NCI-H1417 treated with DMSO at 0.1 percent for 48 hours (cell line): ENCODE data around the gene CALHM1.

Source experiments
- DNase-seq: peaks from one replicate; lab custom pipeline; 2025; lab: John Stamatoyannopoulos, UW

The CALHM1 gene

DNA sequence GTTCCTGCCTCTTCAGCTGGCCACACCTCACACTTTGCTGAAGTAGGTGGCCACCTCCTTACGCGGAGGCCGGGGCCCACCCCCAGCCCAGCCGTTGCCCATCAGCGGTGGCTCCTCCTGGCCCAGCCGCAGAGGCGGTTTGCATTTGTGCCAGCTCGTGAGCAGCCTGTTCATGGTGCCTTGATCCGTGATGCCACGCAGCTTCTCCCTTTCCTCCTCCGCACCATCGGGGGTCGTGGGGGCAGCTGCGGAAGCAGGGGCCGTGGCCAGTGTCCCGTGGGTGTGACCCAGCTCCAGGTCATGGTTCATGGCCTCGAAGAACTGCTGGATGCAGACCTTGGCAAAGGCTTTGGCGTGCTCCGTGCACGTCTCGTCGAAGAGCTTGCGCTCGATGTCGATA, 3.5 kb downstream of the CALHM1 start:
- no peak for DNase-seq

DNA sequence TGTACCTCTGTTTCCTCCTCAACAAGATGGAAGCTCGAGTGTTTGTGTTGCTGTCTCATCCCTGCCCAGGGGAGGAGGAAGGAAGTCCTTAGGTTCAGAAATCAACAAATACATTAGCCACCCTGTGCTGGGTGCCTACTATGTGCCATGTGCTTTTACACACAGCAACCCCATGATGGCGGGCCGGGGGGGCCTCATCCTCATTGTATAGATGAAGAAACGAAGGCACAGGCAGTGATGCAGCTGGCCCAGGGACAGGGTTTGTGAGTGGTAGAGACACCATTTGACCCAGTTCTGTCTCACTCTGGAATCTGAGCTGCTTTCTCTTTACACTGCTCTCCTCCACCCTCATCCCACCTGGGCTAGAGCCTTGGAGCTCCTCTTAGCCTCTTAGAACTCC, 4.7 kb downstream of the CALHM1 start:
- no peak for DNase-seq

DNA sequence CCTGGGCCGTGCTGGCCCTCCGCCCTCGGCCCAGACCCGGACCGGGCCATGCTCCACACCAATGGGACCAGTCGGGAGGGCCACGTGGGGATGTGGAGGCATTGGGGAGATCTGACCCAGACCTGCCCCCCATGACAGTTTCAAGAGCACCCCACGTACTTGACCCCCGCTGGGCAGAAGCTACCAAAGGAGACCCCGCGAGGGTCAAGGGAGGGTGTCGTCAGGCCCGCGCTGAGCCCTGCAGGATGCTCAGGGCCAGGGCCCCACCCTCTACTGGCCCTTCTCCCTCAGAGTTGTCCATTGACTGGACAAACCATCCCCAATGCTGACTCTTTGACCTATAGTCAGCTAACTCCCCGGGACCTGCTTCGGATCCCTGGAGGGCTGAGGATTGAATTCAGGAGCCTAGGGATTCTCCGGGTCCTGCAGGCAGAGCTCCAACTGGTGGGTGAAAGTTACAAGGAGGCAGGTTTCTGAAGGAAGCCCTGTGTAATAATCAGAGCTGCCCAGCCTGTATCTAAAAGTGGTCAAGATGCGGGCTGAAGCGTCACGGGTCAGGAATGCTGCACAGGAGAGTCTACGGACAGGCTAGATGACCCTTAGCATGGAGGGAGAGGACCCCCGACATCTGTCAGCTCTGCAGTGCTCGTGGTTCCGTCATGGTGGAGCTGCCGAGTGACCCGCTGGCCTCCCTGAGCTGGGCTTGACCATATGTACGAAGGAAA, 6.0 kb downstream of the CALHM1 start:
- no peak for DNase-seq

DNA sequence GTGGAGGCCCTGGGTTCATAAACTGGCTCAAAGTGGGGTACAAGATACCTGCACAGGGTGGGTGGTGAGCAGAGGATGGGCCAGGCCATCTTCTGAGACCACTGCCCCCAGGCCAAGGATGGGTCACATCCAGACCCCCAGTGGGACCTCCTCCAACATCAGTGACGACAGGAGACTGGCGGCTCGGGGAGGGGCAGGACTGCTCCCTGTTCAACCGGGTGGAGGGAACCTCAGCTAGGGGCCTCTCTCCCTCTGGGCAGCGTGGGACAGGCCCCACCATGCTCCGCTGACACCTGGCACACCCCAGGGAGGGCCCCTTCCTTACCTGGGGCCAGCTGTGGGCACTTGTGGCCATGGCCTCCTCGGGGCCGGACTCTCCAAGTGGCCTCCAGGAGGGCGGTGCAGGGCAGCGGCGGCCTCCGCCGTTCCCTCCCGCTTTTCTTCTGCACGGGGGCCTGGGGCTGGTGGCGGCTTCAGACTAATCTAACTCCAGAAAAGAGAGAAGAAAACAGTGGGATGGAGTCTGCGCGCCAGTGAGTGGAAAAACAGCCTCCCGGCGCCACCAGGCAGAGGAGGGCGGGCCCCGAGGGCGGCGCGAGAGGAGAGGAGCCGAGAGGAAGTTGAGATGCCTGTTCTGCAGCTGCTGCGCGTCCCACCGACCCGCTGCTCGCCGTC, 6.7 kb downstream of the CALHM1 start, which contains the start of gene CALHM2:
TSS of gene CALHM2 (minus strand) at position 540 of the 675 bp plus-strand sequence. CDS start 2,429 bp downstream, outside the sequence.
- DNase-seq, result no peak

DNA sequence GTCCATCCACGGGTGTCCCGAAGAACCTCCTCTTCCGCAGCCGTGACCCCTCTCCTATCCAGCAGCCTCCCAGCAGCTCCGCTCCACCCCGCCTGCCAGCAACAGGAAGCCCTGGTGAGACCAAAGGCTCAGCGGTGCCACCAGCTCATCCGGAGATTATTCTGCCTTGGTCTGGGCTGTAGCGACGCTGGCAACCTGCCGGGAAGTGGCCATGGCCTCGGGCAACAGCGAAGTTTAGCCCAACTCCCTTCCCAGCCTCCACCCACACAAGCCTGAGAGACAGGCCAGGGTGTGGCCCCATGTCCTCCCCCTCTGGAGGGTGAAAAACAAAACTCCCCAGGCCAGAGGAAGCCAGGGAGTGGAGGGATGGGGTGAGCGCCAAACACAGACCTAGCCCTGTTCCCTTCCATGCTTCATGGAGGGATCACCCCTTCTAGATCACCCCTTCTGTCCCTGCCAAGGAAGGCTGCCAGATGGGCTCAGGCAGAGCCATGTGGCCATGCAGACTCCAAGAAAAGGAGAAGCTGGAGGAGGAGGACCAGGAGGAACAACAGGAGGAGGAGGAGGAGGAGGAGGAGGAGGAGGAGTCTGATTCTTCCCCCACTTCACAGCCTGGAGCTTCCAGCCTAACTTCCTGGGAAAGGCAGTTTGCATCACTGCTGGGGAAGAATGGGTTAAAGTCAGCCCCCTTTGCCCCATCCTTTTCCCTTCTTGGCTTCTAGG, 7.4 kb downstream of the CALHM1 start:
- no peak for DNase-seq

DNA sequence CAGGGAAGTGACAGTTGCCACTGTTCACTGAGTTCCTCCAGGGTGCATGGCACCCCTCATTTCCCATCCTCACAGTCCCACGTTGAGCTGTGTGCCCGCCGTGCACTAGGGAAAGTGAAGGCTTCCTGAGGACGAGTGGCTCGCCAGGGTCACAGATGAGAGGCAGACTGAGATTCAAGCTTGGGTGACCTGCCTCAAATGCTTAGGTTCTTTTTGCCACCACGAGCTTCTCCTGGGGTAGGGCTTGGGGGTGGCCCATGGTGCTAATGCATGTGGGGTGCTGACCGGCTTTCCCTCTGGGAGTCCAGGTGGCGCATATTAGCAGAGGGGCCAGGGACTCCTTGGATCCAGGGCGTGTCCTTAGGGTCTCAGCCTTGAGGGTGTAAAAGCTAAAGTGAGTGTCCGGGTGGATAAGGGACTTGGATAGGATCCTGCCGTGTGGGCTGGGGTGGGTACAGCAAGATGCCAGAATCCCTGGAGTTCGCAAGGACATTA, 8.5 kb downstream of the CALHM1 start:
- DNase-seq, result no peak

DNA sequence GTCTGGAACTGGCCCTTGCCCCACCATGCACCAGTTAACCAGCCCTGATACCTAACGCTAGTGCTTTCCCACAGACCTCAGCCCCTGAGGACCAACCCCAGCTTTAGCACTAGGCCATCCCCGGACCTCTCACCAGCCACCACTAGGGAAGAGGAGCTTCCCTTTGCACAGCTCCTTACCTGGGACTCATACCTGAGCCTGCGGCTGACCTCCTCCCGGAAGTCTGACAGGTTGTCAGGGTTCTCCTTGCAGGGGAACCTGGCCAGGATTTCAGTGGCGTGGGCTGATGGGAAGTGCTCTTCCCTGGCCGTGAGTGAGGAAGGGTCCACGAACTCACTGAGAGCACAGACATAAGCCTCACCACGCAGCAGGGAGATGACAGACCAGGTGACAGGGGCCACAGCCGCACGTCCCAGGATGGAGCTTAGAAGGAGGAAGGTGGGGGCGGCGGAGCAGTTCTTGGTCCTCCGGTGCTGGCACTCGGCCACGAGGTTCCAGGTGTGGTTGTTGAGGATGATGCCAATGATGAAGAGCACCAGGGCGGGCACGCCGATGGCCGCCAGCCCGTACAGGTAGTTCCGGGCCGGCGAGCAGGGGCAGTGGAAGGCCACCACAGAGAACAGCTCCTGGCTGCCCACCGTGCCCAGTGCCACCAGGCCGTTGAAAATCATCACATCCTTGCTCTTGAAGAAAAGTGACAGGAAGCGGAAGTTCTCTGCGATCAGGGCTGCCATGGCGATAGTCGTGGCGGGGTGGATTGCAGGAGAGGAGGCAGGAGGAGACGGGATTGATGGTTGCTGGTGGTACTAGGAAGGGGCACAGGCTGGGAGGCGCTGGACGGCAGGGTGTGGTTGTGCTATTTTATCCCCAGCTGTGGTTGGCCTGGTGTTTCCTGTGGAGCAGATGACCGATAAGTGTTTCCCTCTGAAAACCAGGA, 9.2 kb downstream of the CALHM1 start:
- DNase-seq, result no peak

DNA sequence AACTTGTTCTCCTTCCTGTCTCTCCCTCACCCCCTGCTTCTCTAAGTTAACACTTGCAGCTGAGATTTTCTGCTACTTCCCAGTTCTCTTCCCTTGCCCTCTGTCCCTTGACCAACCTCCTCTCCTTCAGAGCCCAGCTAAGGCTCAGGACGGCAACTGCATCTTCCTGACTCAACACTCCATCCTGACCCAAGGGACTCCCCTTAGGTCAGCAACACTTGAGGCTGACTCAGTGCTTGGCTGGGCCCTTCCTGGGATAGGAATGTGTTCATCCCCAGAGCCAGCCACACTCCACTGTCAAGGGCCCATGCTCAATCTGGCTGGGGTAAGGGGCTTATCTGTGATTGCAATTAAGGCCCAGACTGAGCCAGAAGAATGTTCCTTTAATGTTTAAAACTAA, 10.0 kb downstream of the CALHM1 start:
- DNase-seq, result no peak

DNA sequence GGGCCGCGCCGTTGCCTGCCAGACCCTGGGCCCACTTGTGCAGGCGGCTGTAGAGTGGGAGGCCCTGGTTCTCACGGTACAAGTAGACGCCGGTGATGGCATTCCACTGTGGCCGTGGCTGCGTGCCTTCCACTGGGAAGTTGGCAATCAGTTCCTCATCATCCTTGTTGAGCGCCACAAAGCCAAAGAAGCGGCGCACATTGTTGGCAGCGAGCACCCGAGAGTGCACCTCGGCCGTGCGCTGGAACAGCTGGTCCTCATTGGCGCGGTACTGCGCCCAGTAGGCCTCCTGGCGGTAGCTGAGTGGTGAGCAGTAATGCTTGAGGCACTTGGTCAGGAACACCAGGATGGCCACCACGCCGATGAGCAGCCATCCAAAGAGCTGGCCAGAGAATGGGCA, 11.5 kb downstream of the CALHM1 start:
- DNase-seq, result no peak

DNA sequence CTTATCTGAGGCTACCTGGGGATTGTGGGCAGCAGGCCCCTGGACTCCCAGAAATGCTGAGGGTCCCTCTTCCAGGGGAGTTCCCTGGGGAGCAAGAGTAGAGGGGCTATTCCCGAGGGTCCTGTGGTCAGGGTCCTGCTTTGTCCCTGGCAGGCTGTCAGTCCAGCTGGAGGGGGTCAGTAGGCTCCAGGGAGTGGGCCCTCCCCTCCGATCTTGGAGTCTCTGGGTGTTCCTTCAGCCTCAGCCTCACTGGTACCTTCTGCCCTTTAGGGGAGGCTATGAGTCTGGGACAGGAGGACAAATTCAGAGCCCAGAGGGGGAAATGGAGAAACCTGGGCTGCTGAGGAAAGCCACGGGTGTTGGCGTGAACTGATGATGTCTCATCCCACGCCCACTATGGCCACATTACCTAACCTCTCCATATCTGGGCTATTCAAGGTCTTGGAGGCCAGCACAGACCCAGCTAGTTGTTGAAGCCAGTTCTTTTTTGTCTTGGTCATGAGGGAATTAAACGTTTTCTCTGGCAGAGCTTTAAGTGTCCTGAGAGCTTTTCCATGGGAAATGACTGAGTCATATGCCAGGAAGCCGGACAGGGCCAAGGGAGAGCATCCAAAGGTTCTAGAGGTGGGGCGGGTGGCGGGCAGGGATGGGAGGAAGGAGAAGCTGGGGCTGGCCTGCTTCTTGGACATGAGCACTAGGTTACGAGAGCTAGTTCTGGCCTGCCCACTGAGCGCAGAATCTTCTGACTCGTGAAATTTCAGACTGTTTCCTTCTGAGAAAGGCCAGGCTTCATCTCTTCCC, 12.7 kb downstream of the CALHM1 start:
- no peak for DNase-seq

DNA sequence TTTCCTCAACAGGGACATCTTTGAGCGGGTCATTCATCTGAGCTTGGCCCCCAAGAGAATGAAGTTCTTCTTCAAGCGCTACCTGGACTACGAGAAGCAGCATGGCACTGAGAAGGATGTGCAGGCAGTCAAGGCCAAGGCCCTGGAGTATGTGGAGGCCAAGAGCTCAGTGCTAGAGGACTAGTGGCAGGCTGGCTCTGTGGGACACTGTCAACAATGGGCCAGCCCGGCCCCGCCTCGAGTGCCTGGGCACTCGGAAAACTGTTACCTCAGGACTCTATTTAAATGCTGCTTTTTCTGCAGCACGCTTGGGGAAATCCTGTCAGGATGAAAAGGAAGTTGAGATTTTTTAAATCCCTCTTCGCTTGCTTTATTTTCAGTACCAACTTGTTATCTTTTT, 13.3 kb downstream of the CALHM1 start:
- no peak for DNase-seq

DNA sequence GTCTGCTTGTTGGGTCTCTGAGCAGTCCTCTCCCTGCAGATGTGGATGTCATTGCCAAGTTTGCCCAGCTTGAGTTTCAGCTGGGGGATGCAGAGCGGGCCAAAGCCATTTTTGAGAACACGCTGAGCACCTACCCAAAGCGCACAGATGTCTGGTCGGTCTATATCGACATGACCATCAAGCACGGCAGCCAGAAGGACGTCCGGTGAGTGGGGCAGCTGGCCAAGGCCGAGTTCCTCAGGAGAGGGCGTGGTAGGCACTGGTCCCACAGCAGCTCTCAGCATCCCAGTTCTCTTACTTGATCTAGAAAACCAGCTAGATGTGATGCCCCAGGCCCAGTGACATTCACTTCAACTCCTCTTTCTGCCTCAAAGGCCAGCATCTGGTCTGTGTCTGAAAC, 14.2 kb downstream of the CALHM1 start:
- no peak for DNase-seq

DNA sequence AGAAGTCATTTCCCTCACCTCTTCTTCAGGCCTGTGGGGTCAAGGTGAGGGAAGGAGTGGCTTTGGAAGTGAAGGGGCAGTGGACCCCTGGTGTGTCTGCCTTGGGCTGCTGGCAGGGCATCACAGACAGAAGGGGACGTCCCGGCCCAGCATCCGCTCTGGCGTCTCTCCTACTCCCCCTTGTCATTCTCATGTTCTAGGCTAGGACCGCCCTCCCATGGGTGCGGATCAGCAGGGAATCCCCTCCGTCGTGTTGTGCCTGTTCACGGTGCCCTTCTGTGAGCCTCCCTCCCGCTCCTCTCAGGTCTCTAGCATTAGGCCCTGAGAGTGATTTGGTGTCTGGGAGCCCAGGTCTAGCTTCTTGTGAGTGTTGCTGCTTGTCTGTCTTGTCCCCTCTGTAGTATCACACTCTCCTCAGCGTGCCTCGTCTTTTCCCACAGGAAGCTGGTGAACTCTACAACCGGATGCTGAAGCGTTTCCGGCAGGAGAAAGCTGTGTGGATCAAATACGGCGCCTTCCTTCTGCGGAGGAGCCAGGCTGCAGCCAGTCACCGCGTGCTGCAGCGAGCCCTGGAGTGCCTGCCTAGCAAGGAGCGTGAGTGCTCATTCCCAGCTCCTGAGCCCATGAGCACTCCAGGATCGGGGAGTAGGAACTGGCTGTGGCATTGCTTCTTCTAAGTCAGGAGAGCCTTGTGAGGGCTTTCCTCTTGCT, 15.1 kb downstream of the CALHM1 start:
- DNase-seq, result no peak

DNA sequence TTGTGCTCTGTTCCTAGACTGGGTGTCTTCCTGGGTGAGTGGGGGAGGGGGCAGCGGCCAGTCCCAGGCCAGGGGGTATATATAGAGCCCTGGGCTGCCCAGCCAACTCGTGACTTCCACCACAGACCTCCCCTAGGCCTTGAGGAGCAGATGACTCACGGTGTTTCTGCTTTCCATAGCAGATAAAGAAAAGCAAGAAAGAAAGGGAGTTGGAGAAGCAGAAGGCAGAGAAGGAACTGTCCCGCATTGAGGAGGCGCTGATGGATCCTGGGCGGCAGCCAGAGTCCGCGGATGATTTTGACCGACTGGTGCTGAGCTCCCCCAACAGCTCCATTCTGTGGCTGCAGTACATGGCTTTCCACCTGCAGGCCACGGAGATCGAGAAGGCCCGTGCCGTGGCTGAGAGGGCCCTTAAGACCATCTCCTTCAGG, 16.7 kb downstream of the CALHM1 start:
- no peak for DNase-seq

DNA sequence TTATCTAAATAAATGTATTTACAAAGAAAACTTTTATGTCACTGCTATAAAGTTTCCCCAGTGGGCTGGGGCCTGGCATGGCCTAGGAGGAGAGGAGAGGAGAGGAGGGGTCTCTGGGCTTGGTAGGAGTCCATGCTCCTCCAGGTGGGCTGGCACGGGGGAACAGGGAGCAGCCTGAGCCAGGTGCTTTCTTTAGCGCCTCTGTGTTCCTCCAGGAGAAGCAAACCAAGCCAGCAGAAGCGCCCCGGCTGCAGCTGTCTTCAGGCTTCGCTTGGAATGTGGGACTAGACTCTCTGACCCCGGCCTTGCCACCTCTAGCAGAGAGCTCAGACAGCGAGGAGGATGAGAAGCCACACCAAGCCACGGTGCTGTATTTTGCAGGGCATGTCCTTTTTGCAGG, 17.1 kb downstream of the CALHM1 start:
- DNase-seq, result no peak

DNA sequence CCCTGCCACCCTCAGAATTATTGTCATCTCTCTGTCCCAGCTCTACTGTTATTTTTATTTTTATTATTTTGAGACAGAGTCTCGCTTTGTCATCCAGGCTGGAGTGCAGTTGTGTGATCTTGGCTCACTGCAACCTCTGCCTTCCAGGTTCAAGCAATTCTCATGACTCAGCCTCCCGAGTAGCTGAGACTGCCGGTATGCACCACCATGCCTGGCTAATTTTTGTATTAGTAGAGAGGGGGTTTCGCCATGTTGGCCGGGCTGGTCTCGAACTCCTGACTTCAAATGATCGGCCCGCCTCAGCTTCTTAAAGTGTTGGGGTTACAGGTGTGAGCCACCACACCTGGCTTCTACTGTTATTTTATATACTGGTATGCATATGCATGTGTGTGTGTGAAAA, 17.5 kb downstream of the CALHM1 start:
- no peak for DNase-seq

DNA sequence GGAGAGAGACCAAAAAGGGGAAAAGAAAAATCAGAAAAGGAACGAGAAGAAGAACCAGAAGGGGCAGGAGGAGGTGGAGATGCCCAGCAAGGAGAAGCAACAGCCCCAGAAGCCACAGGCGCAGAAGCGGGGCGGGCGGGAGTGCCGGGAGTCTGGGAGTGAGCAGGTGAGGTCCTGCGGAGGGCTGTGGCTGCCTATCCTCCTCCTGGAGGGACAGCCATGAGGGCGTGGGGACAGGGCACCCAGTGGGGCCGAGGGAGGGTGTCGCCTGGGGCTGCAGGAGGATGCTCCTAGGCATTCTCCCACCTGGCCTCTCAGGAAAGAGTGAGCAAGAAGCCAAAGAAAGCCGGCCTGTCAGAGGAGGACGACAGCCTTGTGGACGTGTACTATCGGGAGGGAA, 18.3 kb downstream of the CALHM1 start:
- DNase-seq, result no peak

DNA sequence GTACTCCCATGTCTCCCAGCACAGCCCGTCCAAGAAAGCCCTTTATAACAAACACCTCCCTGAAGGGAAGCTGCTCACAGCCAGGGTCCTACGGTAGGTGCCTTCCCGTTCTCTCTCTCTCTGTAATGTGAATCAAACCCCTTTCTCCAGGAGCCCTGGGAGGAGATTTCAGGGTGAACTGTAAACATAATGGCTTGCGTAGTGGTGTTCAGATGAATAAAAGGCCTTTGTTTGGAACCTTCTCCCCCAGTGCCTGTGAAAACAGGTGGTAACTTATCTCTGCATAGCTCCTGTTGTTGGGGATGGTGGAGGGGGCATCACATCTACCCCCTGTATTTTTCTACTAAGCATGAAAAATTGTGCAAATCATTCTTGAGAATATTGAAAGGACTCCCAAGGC, 18.9 kb downstream of the CALHM1 start:
- DNase-seq, result no peak

DNA sequence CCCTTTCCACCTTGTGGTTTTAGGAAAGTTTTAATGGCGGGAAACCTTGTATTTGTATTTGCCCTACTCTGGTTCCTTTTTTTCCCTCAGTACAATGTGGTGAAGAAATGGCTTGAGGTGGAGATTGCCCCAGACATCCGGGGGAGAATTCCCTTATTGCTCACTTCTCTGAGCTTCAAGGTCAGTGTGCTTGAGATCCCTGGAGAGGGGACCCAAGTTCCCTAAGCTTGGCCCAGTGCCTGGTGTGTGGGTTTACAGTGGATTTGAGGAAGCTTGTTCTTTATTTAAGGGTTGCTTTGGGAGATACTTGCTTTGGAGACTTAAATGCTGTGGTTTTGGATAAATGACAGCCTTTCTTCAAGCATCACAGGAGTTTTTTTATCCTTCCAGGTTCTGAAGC, 24.8 kb downstream of the CALHM1 start:
- no peak for DNase-seq

DNA sequence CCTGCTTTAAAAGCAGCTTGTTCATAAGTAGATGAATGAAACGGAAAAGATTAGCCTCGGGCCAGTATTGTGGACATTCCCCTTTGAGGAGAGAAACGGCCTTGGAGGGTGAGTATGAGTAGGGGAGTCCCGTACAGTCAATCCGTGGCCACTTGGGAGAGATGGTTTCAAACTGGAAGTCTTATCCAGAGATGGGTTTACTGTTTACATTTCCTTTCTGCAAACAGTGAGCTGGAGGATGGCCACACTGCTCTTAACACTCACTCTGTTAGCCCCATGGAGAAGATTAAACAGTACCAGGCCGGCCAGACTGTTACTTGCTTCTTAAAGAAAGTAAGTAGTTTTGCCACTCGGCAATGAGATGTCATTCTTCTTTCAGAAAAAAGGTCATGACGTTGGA, 26.8 kb downstream of the CALHM1 start:
- DNase-seq, result no peak
